ENCODE results near the gene CHD9. TPM values are rescaled to one million over a fixed set of nuclear protein-coding genes. Genes with fewer than 3 reads are reported as not detected.
A peak's percentile ranks its signal among the peaks of the same experiment; 100 is the strongest.
"Not testable (repeated sequence)": the region's sequence is repeated elsewhere in the genome, so short reads cannot be mapped to it uniquely, and the experiment has no call there.

CHD9 gene
- total RNA-seq, 4 donors from 2014 or later: 46.9 to 174 (median 133) TPM

- H3K36me3 ChIP-seq: no peaks in the 10 kb centered on the region
- TF ChIP-seq POLR2A (IDR thresholded peaks at IDR 0.05) (no peak), CTCF (IDR thresholded peaks at IDR 0.05) (no peak)
- no peaks in the 10 kb centered on the region for H3K27me3 ChIP-seq
- DNase-seq: no peak
- intact Hi-C loops (cut with DNase I; ENCODE audit: low total_unique reads): no loop called here
- H3K4me3 ChIP-seq: no peak overlapping the region
- H3K9me3 ChIP-seq: no peaks in the 10 kb centered on the region
- no peaks in the 10 kb centered on the region for H3K4me1 ChIP-seq
- no peak overlapping the region for H3K27ac ChIP-seq
Measured at GRCh38 chr16:53261276-53261675, 206.5 kb downstream of the CHD9 start.

GRCh38 chr16:53262645-53263044 is 207.9 kb downstream of the CHD9 start:
- Histone ChIP-seq H3K9me3 (no peaks in the 10 kb centered on the region), H3K27me3 (no peaks in the 10 kb centered on the region), H3K4me1 (no peaks in the 10 kb centered on the region), H3K36me3 (no peaks in the 10 kb centered on the region), H3K4me3 (no peak overlapping the region), H3K27ac (no peak overlapping the region)
- intact Hi-C loops (cut with DNase I; ENCODE audit: low total_unique reads): no loop called here
- TF ChIP-seq POLR2A (IDR thresholded peaks at IDR 0.05) (no peak), CTCF (IDR thresholded peaks at IDR 0.05) (no peak)
- no peak for DNase-seq

GRCh38 chr16:53266156-53266555 is 211.4 kb downstream of the CHD9 start:
- DNase-seq: no peak
- H3K27me3 ChIP-seq: no peaks in the 10 kb centered on the region
- no peak overlapping the region for H3K4me3 ChIP-seq
- no peaks in the 10 kb centered on the region for H3K9me3 ChIP-seq
- no peak for TF ChIP-seq CTCF (IDR thresholded peaks at IDR 0.05)
- no peak for TF ChIP-seq POLR2A (IDR thresholded peaks at IDR 0.05)
- H3K27ac ChIP-seq: no peak overlapping the region
- no peaks in the 10 kb centered on the region for H3K36me3 ChIP-seq
- intact Hi-C loops (cut with DNase I; ENCODE audit: low total_unique reads): no loop called here
- no peaks in the 10 kb centered on the region for H3K4me1 ChIP-seq

GRCh38 chr16:53278498-53278897 is 223.7 kb downstream of the CHD9 start:
- H3K4me3 ChIP-seq; H3K4me1 ChIP-seq; DNase-seq; H3K36me3 ChIP-seq; H3K27me3 ChIP-seq; intact Hi-C loops (cut with DNase I; ENCODE audit: low total_unique reads); H3K27ac ChIP-seq; H3K9me3 ChIP-seq: not testable (repeated sequence)

- Histone ChIP-seq H3K4me3 (no peak overlapping the region), H3K9me3 (no peaks in the 10 kb centered on the region), H3K27ac (no peak overlapping the region), H3K36me3 (no peaks in the 10 kb centered on the region), H3K4me1 (no peaks in the 10 kb centered on the region), H3K27me3 (no peaks in the 10 kb centered on the region)
- no peak for DNase-seq
- TF ChIP-seq CTCF (IDR thresholded peaks at IDR 0.05): no peak
- TF ChIP-seq POLR2A (IDR thresholded peaks at IDR 0.05): no peak
- intact Hi-C loops (cut with DNase I; ENCODE audit: low total_unique reads): no loop called here
Measured at GRCh38 chr16:53281280-53281679, 226.5 kb downstream of the CHD9 start.

- DNase-seq: no peak
- peak overlapping the region in 1 of 2 donors; percentile 14 for H3K27ac ChIP-seq
- no peak overlapping the region for H3K4me3 ChIP-seq
- H3K9me3 ChIP-seq: no peaks in the 10 kb centered on the region
- TF ChIP-seq POLR2A (IDR thresholded peaks at IDR 0.05) (no peak), CTCF (IDR thresholded peaks at IDR 0.05) (no peak)
- intact Hi-C loops (cut with DNase I; ENCODE audit: low total_unique reads): no loop called here
- no peaks in the 10 kb centered on the region for H3K27me3 ChIP-seq
- no peaks in the 10 kb centered on the region for H3K36me3 ChIP-seq
- no peaks in the 10 kb centered on the region for H3K4me1 ChIP-seq
Measured at GRCh38 chr16:53281859-53282258, 227.1 kb downstream of the CHD9 start.
